ENCODE results near the gene SLC25A33. TPM values are rescaled to one million over a fixed set of nuclear protein-coding genes. Genes with fewer than 3 reads are reported as not detected.

The SLC25A33 gene
- polyA plus RNA-seq, 1 donor from 2014 or later, result 19.1 TPM

- Histone ChIP-seq H3K36me3 (ENCODE audit: insufficient read depth, low read length) (no peaks in the 10 kb centered on the region), H3K4me3 (ENCODE audit: low read length) (peak overlapping the region; percentile 83), H3K27ac (ENCODE audit: low read length) (no peak overlapping the region), H3K9me2 (ENCODE audit: insufficient read depth, low read length) (no peaks in the 10 kb centered on the region), H3K27me3 (ENCODE audit: insufficient read depth, low read depth, low read length) (no peaks in the 10 kb centered on the region), H3K9me3 (ENCODE audit: low read length) (no peaks in the 10 kb centered on the region), H2AFZ (ENCODE audit: low read depth, low read length) (no peak overlapping the region), H3K9ac (ENCODE audit: low read length) (no peak overlapping the region), H4K20me1 (ENCODE audit: insufficient read depth) (no peaks in the 10 kb centered on the region), H3K4me2 (ENCODE audit: low read length) (peak overlapping the region; percentile 95), H3F3A (ENCODE audit: insufficient read depth, low read length, poor library complexity, severe bottlenecking) (no peaks in the 10 kb centered on the region), H3K79me2 (replicated peaks; ENCODE audit: insufficient read depth, low read length) (peaks cover 59% of the 10 kb centered on the region)
- TF ChIP-seq REST (IDR thresholded peaks at IDR 0.05; ENCODE audit: borderline replicate concordance) (no peak), EZH2 (IDR thresholded peaks at IDR 0.05; ENCODE audit: borderline replicate concordance, insufficient read depth, low read length, poor library complexity, severe bottlenecking) (no peak), SMC3 (conservative IDR thresholded peaks at IDR 0.05; ENCODE audit: poor library complexity) (no peak), CTCF (IDR thresholded peaks at IDR 0.05; ENCODE audit: poor library complexity, severe bottlenecking) (no peak), RAD21 (conservative IDR thresholded peaks at IDR 0.05) (no peak), POLR2AphosphoS5 (IDR thresholded peaks at IDR 0.05) (no peak), TAF1 (IDR thresholded peaks at IDR 0.05; ENCODE audit: low read depth) (no peak), EP300 (conservative IDR thresholded peaks at IDR 0.05; ENCODE audit: poor library complexity, severe bottlenecking) (no peak), MXI1 (conservative IDR thresholded peaks at IDR 0.05; ENCODE audit: poor library complexity, severe bottlenecking) (no peak)
Observed at GRCh38 chr1:9590945-9591668, 51.8 kb downstream of the SLC25A33 start.

GRCh38 chr1:9591669-9592509 lies 52.6 kb downstream of the SLC25A33 start:
- Histone ChIP-seq H3K27me3 (ENCODE audit: insufficient read depth, low read depth, low read length) (no peaks in the 10 kb centered on the region), H3K4me2 (ENCODE audit: low read length) (no peak overlapping the region), H3K9ac (ENCODE audit: low read length) (no peak overlapping the region), H4K20me1 (ENCODE audit: insufficient read depth) (no peaks in the 10 kb centered on the region), H3K27ac (ENCODE audit: low read length) (no peak overlapping the region), H3F3A (ENCODE audit: insufficient read depth, low read length, poor library complexity, severe bottlenecking) (no peaks in the 10 kb centered on the region), H2AFZ (ENCODE audit: low read depth, low read length) (no peak overlapping the region), H3K79me2 (replicated peaks; ENCODE audit: insufficient read depth, low read length) (peaks cover 59% of the 10 kb centered on the region), H3K4me3 (ENCODE audit: low read length) (peak overlapping the region; percentile 83), H3K9me2 (ENCODE audit: insufficient read depth, low read length) (no peaks in the 10 kb centered on the region), H3K9me3 (ENCODE audit: low read length) (no peaks in the 10 kb centered on the region), H3K36me3 (ENCODE audit: insufficient read depth, low read length) (no peaks in the 10 kb centered on the region)
- TF ChIP-seq POLR2AphosphoS5 (IDR thresholded peaks at IDR 0.05), result no peak
- no peak for TF ChIP-seq EP300 (conservative IDR thresholded peaks at IDR 0.05; ENCODE audit: poor library complexity, severe bottlenecking)
- no peak for TF ChIP-seq CTCF (IDR thresholded peaks at IDR 0.05; ENCODE audit: poor library complexity, severe bottlenecking)
- no peak for TF ChIP-seq EZH2 (IDR thresholded peaks at IDR 0.05; ENCODE audit: borderline replicate concordance, insufficient read depth, low read length, poor library complexity, severe bottlenecking)
- TF ChIP-seq REST (IDR thresholded peaks at IDR 0.05; ENCODE audit: borderline replicate concordance), result no peak
- TF ChIP-seq RAD21 (conservative IDR thresholded peaks at IDR 0.05), result no peak
- no peak for TF ChIP-seq MXI1 (conservative IDR thresholded peaks at IDR 0.05; ENCODE audit: poor library complexity, severe bottlenecking)

Measured in neural cell (in vitro differentiated cells).